Smooth muscle cell (in vitro differentiated cells): ENCODE results near the gene FBXW10B. TPM values are rescaled to one million over a fixed set of nuclear protein-coding genes. Genes with fewer than 3 reads are reported as not detected.
"Not testable (repeated sequence)": the region's sequence is repeated elsewhere in the genome, so short reads cannot be mapped to it uniquely, and the experiment has no call there.

ENCODE experiments used
- DNase-seq: peaks from one replicate; lab custom pipeline; 2025; ENCODE audit not compliant: unreplicated experiment; lab: John Stamatoyannopoulos, UW
- H2AFZ ChIP-seq: fragments of 200-600 bp; sonication (generic); 2 replicates; pipeline ENCODE4 v1.6.0; 2016; ENCODE audit warnings: antibody characterized with exemption, low read depth, mild to moderate bottlenecking
- H3F3A ChIP-seq: fragments of 200-600 bp; sonication (generic); 2 replicates; pipeline ENCODE4 v1.6.0; 2017; ENCODE audit warnings: antibody characterized with exemption, low read depth
- H3K27ac ChIP-seq: fragments of 200-600 bp; sonication (generic); 2 replicates; pipeline ENCODE4 v1.5.1; 2016; ENCODE audit warnings: low read depth, mild to moderate bottlenecking
- H3K27me3 ChIP-seq: fragments of 200-600 bp; sonication (generic); 2 replicates; pipeline ENCODE4 v1.6.1; 2016; ENCODE audit warnings: low read depth, mild to moderate bottlenecking
- H3K36me3 ChIP-seq: fragments of 200-600 bp; sonication (generic); 2 replicates; pipeline ENCODE4 v1.5.1; 2016; ENCODE audit warnings: low read depth
- H3K4me1 ChIP-seq: fragments of 200-600 bp; sonication (generic); 2 replicates; pipeline ENCODE4 v1.5.1; 2016; ENCODE audit warnings: low read depth
- H3K4me2 ChIP-seq: fragments of 200-600 bp; sonication (generic); 2 replicates; pipeline ENCODE4 v1.6.0; 2016; ENCODE audit warnings: mild to moderate bottlenecking
- H3K4me3 ChIP-seq: fragments of 200-600 bp; sonication (generic); 2 replicates; pipeline ENCODE4 v1.5.1; 2016; ENCODE audit warnings: mild to moderate bottlenecking
- H3K79me2 ChIP-seq: fragments of 200-600 bp; sonication (generic); 2 replicates; pipeline ENCODE4 v1.6.0; 2016; ENCODE audit warnings: low read depth, mild to moderate bottlenecking
- H3K9ac ChIP-seq: fragments of 200-600 bp; sonication (generic); 2 replicates; pipeline ENCODE4 v1.6.0; 2016; ENCODE audit warnings: low read depth
- H3K9me3 ChIP-seq: fragments of 200-600 bp; sonication (generic); replicated peaks from 2 replicates; pipeline ENCODE4 v1.5.1; 2016; ENCODE audit warnings: low read depth
- H4K20me1 ChIP-seq: fragments of 200-600 bp; sonication (generic); 2 replicates; pipeline ENCODE4 v1.6.0; 2016; ENCODE audit warnings: low read depth
- WGBS: methylation state at CpG from one replicate; pipeline ENCODE4 v1.1.7; 2016; ENCODE audit warnings: low lambda C conversion rate; 5-methylcytosine and 5-hydroxymethylcytosine counted together
- polyA plus RNA-seq: library from polyadenylated mRNA; unstranded; fragments of >200 nt; fragmentation: Nextera tagmentation; extraction: Ambion mirVana; gene quantifications from 2 replicates; pipeline ENCODE4 v1.2.1, GENCODE V29; 2016
- total RNA-seq: library from RNA; depleted of rRNA; stranded (reverse); fragments of >200 nt; gene quantifications from 2 replicates; pipeline ENCODE4 v1.2.3, GENCODE V29; 2014
- TF ChIP-seq, protein P1 (sequence below): fragments of 200-600 bp; sonication (generic); IDR thresholded peaks from 2 replicates; pipeline ENCODE4 v1.5.1; 2017; ENCODE audit warnings: borderline replicate concordance, mild to moderate bottlenecking, antibody characterized with exemption; ENCODE audit not compliant: insufficient read depth, poor library complexity, severe bottlenecking

Gene FBXW10B, protein sequence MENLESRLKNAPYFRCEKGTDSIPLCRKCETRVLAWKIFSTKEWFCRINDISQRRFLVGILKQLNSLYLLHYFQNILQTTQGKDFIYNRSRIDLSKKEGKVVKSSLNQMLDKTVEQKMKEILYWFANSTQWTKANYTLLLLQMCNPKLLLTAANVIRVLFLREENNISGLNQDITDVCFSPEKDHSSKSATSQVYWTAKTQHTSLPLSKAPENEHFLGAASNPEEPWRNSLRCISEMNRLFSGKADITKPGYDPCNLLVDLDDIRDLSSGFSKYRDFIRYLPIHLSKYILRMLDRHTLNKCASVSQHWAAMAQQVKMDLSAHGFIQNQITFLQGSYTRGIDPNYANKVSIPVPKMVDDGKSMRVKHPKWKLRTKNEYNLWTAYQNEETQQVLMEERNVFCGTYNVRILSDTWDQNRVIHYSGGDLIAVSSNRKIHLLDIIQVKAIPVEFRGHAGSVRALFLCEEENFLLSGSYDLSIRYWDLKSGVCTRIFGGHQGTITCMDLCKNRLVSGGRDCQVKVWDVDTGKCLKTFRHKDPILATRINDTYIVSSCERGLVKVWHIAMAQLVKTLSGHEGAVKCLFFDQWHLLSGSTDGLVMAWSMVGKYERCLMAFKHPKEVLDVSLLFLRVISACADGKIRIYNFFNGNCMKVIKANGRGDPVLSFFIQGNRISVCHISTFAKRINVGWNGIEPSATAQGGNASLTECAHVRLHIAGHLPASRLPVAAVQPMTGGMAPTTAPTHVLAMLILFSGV
- 3.1 and 3.4 TPM in 2 replicates for total RNA-seq
- 0.23 and 1.4 TPM in 2 replicates for polyA plus RNA-seq

DNA sequence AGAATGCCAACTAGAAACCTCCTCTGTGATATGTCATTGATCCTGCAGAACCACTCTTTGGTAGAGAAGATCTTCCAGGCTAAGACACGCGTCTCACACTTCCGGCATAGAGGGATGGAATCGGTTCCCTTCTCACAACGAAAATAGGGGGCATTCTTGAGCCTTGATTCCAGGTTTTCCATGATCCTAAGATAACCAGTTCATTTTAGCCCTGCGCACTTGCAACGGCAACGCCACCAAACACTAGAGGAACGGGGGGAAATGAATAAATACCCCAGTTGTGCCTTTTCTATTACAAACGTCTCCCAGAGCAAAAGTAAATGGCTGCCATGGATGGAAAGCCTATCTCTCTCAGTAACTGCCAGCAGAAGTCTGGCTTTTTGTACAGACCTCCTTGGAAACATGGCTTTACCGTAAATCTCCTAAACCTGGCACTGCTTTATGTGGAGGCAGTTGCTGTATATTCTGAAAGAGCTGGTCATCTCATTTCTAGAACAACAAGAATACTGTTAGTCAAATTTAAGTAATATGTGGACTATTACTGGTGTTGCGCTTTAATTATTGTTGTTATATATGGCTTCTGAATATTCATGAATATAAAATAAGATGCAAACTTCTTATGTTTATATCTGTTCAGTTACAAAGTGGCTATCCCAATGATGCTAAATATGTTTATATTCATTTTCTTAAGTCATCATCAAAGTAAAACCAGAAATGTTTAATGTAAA lies at the start of gene FBXW10B:
FBXW10B (minus strand) TSS at position 374 of the 728 bp plus-strand sequence; CDS start at position 182, 192 bp downstream.
- not testable (repeated sequence) for H3K36me3 ChIP-seq, H3K9me3 ChIP-seq, H3K27me3 ChIP-seq, H3K9ac ChIP-seq, H3K27ac ChIP-seq, H3F3A ChIP-seq, H4K20me1 ChIP-seq, DNase-seq, H2AFZ ChIP-seq, H3K4me1 ChIP-seq, H3K79me2 ChIP-seq
- WGBS: 53% methylated on average over 11 of the region's 12 CpGs
- Histone ChIP-seq H3K4me3 (peak within 1 kb of the TSS; percentile 33), H3K4me2 (peak within 1 kb of the TSS; percentile 35)

GRCh38 chr17:15663691-15664090 lies 44.2 kb upstream of the FBXW10B start:
- DNase-seq: no peak
- 95% methylated on average over 5 of the region's 5 CpGs for WGBS
- no peak overlapping the region for H3K4me3 ChIP-seq
- no peak overlapping the region for H3K9ac ChIP-seq
- no peaks in the 10 kb centered on the region for H3F3A ChIP-seq
- H4K20me1 ChIP-seq: no peaks in the 10 kb centered on the region
- H3K4me2 ChIP-seq: no peak overlapping the region
- H3K9me3 ChIP-seq: no peaks in the 10 kb centered on the region
- TF ChIP-seq, protein P1, sequence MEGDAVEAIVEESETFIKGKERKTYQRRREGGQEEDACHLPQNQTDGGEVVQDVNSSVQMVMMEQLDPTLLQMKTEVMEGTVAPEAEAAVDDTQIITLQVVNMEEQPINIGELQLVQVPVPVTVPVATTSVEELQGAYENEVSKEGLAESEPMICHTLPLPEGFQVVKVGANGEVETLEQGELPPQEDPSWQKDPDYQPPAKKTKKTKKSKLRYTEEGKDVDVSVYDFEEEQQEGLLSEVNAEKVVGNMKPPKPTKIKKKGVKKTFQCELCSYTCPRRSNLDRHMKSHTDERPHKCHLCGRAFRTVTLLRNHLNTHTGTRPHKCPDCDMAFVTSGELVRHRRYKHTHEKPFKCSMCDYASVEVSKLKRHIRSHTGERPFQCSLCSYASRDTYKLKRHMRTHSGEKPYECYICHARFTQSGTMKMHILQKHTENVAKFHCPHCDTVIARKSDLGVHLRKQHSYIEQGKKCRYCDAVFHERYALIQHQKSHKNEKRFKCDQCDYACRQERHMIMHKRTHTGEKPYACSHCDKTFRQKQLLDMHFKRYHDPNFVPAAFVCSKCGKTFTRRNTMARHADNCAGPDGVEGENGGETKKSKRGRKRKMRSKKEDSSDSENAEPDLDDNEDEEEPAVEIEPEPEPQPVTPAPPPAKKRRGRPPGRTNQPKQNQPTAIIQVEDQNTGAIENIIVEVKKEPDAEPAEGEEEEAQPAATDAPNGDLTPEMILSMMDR: no peak
- H2AFZ ChIP-seq: no peak overlapping the region
- no peaks in the 10 kb centered on the region for H3K79me2 ChIP-seq
- no peaks in the 10 kb centered on the region for H3K27me3 ChIP-seq
- H3K27ac ChIP-seq: no peak overlapping the region
- no peaks in the 10 kb centered on the region for H3K4me1 ChIP-seq
- H3K36me3 ChIP-seq: no peaks in the 10 kb centered on the region

GRCh38 chr17:15663176-15663575 lies 43.7 kb upstream of the FBXW10B start:
- H3K36me3 ChIP-seq: no peaks in the 10 kb centered on the region
- no peaks in the 10 kb centered on the region for H3K79me2 ChIP-seq
- H3F3A ChIP-seq: no peaks in the 10 kb centered on the region
- no peaks in the 10 kb centered on the region for H3K4me1 ChIP-seq
- DNase-seq: no peak
- WGBS: 85% methylated on average over 6 of the region's 6 CpGs
- H3K4me2 ChIP-seq: no peak overlapping the region
- H4K20me1 ChIP-seq: no peaks in the 10 kb centered on the region
- TF ChIP-seq, protein P1: no peak
- H3K9me3 ChIP-seq: no peaks in the 10 kb centered on the region
- no peaks in the 10 kb centered on the region for H3K27me3 ChIP-seq
- H3K4me3 ChIP-seq: no peak overlapping the region
- H3K9ac ChIP-seq: no peak overlapping the region
- H2AFZ ChIP-seq: no peak overlapping the region
- H3K27ac ChIP-seq: no peak overlapping the region

DNA sequence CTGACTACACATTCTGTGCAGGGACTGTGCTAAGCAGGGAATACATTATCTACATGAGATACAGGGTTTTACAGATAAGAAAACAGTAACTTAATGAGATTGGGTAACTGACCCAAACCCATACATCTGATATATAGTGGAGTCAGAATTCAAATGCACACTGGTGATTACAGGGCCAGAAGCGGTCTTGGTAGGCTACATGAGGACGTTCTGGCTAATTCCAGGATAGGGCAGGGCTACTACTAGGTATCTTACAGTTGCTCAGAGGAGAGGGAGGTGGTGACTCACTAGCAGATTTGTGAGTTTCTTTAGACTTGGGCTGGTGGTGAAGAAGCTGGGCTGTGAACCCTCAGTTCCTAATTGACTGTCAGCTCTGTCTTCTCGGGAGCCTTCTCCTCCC lies 43.2 kb upstream of the FBXW10B start:
- H3K27ac ChIP-seq: no peak overlapping the region
- no peaks in the 10 kb centered on the region for H3F3A ChIP-seq
- no peak overlapping the region for H3K9ac ChIP-seq
- no peak overlapping the region for H2AFZ ChIP-seq
- 37% methylated on average over 3 of the region's 3 CpGs for WGBS
- H3K9me3 ChIP-seq: no peaks in the 10 kb centered on the region
- no peak overlapping the region for H3K4me2 ChIP-seq
- H3K36me3 ChIP-seq: no peaks in the 10 kb centered on the region
- H3K4me1 ChIP-seq: no peaks in the 10 kb centered on the region
- no peak overlapping the region for H3K4me3 ChIP-seq
- no peaks in the 10 kb centered on the region for H4K20me1 ChIP-seq
- H3K27me3 ChIP-seq: no peaks in the 10 kb centered on the region
- TF ChIP-seq, protein P1: no peak
- DNase-seq: no peak
- no peaks in the 10 kb centered on the region for H3K79me2 ChIP-seq
